Measurements from ENCODE around the gene RFTN2.
A peak's percentile ranks its signal among the peaks of the same experiment; 100 is the strongest.
"Not testable (repeated sequence)": the region's sequence is repeated elsewhere in the genome, so short reads cannot be mapped to it uniquely, and the experiment has no call there.

RFTN2 gene

DNA sequence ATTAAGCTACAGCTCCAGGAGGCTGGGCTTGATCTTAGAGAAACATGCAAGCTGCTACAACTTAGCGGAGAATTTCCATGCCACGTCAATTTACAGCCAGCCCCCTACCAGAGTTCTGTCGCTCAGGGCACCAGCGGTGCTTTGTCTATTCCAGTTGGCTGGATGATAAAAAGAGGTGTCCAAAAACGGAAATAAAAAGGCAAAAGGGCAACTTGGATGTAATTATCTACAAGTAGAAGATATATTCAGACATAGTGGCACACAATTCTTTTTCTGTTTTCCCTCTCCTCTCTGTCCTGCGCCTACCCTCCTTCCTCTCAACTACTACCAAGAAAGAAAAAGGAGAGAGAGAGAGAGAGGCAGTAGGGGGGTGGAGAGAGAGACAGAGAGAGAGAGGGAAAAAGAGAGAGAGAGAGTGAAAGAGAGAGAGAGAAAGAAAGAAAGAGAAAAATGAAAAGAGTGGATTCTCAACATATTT lies 363 bp upstream of the RFTN2 start:
- peak; percentile 68 for DNase-seq (ENCODE audit: low spot score)

- DNase-seq (ENCODE audit: low spot score) = peak; percentile 82
Observed at GRCh38 chr2:197674591-197674990, 796 bp downstream of the RFTN2 start.

- DNase-seq (ENCODE audit: low spot score) = peak; percentile 60
Observed at GRCh38 chr2:197674060-197674459, 1.3 kb downstream of the RFTN2 start.

GRCh38 chr2:197673606-197674005 lies 1.8 kb downstream of the RFTN2 start:
- peak; percentile 11 for DNase-seq (ENCODE audit: low spot score)

GRCh38 chr2:197673106-197673505 lies 2.3 kb downstream of the RFTN2 start:
- no peak for DNase-seq (ENCODE audit: low spot score)

- no peak for DNase-seq (ENCODE audit: low spot score)
Observed at GRCh38 chr2:197672371-197672893, 3.0 kb downstream of the RFTN2 start.

- no peak for DNase-seq (ENCODE audit: low spot score)
Observed at GRCh38 chr2:197669077-197669476, 6.3 kb downstream of the RFTN2 start.

- no peak for DNase-seq (ENCODE audit: low spot score)
Observed at GRCh38 chr2:197668296-197668695, 7.1 kb downstream of the RFTN2 start.

GRCh38 chr2:197666277-197666676 lies 9.1 kb downstream of the RFTN2 start:
- DNase-seq (ENCODE audit: low spot score) = no peak

DNA sequence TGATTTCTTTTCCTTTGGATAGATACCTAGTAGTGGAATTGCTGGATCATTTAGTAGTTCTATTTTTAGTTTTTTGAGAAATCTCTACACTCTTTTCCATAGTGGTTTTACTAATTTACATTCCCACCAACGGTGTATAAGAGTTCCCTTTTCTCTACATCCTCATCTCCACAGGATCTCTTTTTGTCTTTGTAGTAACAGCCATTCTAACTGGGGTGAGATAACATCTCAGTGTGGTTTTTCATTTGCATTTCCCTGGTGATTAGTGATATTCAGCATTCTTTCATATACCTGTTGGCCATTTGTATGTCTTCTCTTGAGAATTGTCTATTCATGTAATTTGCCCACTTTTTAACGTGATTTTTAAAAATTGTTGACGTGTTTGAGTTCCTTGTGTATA lies 13.8 kb downstream of the RFTN2 start:
- DNase-seq (ENCODE audit: low spot score) = no peak

DNA sequence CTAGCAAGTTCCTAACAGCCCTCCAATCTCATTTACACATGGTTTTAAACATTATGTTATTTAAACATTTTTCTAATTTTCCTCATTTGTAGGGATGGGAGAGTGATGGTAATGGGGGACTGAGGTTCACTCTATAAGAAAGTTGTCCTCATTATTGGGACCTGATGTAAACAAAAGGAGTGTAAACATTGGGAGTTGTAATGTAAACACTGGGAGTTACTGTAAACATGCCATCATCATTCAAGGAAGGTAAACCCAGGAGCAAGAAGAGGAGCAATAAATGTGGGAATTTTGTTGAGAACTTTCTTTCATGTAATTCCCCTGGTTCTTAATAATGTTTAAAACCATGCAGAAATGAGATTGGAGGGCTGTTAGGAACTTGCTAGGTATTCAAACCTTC lies 17.8 kb downstream of the RFTN2 start:
- no peak for DNase-seq (ENCODE audit: low spot score)

GRCh38 chr2:197647961-197648690 lies 27.3 kb downstream of the RFTN2 start:
- DNase-seq (ENCODE audit: low spot score) = no peak

DNA sequence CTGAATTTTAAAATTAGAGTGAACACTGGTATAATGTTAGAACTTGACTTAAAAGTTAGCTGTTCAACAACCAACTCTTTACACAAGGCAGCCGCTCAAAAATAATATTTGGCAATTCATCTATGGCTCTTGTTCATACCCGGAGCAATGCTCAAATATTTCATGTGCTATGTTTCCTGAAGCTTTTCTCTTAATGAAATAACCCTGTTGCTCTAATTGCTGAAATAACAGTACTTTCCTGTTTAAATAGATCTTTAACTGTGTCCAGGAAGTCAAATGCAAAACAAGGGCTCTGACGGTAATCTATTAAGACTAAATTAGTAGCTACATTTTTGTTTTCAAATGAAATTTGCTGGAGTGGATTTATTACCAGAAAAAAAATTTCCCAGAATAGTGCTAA lies 33.7 kb downstream of the RFTN2 start:
- no peak for DNase-seq (ENCODE audit: low spot score)

- DNase-seq (ENCODE audit: low spot score) = not testable (repeated sequence)
Observed at GRCh38 chr2:197640571-197641122, 34.7 kb downstream of the RFTN2 start.

DNA sequence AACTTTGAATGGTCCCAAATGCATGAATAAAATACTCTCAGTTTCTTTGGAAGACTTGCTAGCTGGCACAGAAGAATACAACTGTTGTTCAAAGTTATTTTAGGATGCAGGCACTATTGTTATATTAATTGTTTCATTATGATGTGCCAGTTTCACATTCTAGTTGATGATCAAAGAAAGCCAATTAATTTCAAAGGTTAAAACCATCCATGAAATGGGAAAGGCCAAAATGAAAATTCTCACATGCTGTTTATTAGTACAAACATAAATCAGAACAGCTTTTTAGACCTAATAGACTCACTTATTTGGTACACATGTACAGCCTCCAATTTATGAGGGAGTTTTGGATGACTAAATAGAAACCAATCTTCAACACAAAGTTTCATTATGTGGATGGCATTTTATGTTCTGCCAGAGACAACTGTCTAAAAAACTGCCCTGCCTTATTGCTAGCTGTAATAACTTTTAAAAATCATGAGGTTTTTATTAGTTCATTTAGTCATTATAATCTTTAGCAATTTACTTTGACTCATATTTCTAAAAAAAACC lies 42.2 kb downstream of the RFTN2 start:
- DNase-seq (ENCODE audit: low spot score) = no peak

- DNase-seq (ENCODE audit: low spot score) = peak; percentile 91
Observed at GRCh38 chr2:197628043-197628500, 47.3 kb downstream of the RFTN2 start.

GRCh38 chr2:197626965-197627625 lies 48.3 kb downstream of the RFTN2 start:
- DNase-seq (ENCODE audit: low spot score) = no peak

DNA sequence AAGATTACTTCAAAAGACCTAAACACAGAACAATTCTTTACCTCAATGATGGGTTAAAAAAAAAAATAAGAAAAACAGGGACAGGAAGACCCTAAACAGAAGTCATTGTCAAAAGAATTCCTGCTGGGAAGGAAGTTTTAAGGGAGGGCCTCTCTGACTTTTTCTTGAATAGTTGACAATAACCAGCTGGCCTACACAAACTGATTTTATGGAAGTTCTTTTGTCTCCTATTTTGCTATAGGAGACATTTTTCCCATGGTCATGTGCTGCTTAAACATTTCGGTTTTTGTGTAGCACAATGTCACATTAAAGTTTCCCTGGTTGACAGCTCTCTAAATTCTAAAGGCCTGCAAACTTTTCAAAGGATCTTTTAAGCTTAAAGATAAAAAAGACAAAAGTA lies 55.3 kb downstream of the RFTN2 start:
- no peak for DNase-seq (ENCODE audit: low spot score)

- DNase-seq (ENCODE audit: low spot score) = no peak
Observed at GRCh38 chr2:197615016-197615652, 60.3 kb downstream of the RFTN2 start.

DNA sequence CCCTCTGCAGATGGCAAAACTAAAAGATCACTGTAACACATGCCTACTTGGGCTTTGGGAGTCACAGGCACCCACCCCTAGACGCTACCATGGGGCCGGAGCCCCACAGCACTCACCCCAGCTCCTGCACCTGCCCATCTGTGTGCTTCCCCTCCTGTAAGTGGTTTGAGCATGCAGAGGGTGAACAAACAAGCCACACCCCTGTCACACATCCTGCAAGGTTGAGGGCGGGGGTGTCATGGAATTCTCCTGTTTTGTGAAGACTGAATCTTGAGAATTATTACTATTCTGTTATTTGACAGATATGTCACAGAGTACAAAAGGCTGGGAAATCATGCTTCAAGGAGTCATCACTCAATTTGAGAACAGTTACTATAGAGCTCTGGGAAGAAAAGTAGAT lies 60.9 kb downstream of the RFTN2 start:
- peak; percentile 61 for DNase-seq (ENCODE audit: low spot score)

DNA sequence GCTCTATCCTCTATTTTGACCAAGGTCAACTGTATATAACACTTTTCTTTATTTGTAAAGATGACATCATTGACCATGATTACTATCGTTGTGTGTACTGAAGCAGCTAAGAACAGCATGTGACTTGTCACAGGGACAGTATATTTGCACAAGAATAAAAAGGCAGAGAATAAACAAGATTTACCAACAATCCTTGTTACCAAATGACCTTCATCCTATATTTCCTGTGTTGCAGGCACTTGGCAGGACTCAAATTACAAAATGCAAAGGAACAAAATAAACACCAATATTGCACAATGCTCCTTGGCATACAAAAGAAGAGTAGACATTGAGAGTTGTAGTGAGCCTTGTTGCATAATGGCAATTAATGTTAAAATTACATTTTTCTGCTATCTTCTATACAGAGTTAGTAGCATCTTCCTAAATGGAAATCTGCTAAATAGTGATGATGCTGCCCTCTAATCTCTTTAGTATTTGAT lies 61.8 kb downstream of the RFTN2 start:
- no peak for DNase-seq (ENCODE audit: low spot score)

- DNase-seq (ENCODE audit: low spot score) = no peak
Observed at GRCh38 chr2:197606180-197606579, 69.2 kb downstream of the RFTN2 start.
